ENCODE results near the gene SPEM3.

The SPEM3 gene

DNA sequence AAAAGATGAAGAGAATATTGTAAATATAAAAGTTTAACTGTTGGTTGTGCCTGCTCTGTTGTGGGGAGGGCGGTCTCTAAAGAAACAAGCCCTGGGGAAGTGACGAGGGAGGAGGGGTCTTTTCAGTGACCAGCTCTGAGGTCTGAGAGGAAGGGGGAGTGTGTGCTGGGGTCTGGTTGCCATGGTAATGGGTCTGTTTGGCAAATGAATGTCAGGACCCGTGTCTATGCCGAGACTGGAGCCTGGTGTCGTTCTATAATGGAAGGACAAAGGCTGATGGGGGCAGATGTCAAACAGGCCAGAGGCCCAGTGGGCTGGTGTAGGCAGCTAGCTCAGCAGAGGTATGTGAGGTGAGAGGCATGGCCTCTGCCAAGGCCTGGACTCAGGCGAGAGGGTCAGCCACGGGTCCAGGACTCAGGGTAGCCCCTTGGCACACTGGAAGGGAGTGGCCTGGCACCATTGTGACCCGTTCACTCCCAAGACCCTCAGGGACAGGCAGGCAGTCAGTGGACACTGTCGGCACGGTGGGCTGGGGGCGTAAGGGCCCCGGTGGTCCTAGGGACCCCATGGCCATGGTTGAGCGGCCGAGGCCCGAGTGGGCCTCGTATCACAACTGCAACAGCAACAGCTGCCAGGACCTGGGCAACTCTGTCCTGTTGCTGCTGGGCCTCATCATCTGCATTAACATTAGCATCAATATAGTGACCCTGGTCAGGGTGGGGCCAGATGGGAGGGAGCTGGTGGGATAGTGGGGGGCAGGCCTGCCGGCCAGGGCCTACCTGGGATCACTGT is 8.6 kb upstream of the SPEM3 start, which contains the start of gene SPEM1:
TSS of gene SPEM1 (plus strand) at position 506 of the 792 bp plus-strand sequence. CDS start at position 567, 61 bp downstream.
- H3K4me1 Mint-ChIP-seq (ENCODE audit: low read depth), result no peaks in the 10 kb centered on the region
- no peak within 1 kb of the TSS for H3K27ac Mint-ChIP-seq
- intact Hi-C loops (cut with micrococcal nuclease), result no loop called here
- peaks cover 11% of the 10 kb centered on the region for H3K27me3 Mint-ChIP-seq
- H3K9me3 Mint-ChIP-seq, result no peaks in the 10 kb centered on the region
- no peak within 1 kb of the TSS for H3K4me3 Mint-ChIP-seq
- no peaks in the 10 kb centered on the region for H3K36me3 Mint-ChIP-seq (ENCODE audit: low read depth)

DNA sequence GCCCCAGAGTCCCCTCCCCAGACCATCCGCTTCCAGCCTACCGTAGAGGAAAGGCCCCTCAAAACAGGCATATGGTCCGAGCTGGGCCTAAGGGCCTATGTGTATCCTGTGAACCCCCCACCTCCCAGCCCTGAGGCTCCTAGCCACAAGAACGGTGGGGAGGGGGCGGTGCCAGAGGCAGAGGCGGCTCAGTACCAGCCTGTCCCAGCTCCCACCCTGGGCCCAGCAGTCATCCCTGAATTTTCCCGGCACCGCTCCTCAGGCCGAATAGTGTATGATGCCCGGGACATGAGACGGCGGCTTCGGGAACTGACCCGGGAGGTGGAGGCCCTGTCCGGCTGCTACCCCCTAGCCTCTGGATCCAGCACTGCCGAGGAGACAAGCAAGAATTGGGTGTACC is 7.5 kb upstream of the SPEM3 start:
- H3K4me3 Mint-ChIP-seq, result no peak overlapping the region
- H3K27me3 Mint-ChIP-seq, result peaks cover 13% of the 10 kb centered on the region
- intact Hi-C loops (cut with micrococcal nuclease), result no loop called here
- no peaks in the 10 kb centered on the region for H3K36me3 Mint-ChIP-seq (ENCODE audit: low read depth)
- no peaks in the 10 kb centered on the region for H3K9me3 Mint-ChIP-seq
- no peaks in the 10 kb centered on the region for H3K4me1 Mint-ChIP-seq (ENCODE audit: low read depth)
- no peak overlapping the region for H3K27ac Mint-ChIP-seq

DNA sequence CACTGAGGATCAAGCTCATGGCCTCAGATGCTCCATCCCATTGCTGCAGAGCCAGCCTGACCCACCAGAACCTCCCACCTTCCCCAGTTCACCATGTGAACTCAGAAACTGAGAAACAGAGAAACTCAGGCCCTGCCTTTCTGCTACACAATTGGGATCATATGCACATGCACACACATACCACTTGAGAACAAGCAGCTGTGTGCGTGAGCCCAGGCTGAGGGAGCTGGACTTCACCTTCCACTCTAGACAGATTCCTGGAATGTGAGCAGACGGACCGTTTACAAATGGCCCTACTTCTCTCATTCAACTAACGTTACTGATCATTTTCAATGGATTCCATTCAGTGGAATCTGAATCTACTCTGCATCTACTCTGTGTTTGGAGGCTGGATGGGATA is 5.0 kb upstream of the SPEM3 start:
- no peak overlapping the region for H3K27ac Mint-ChIP-seq
- intact Hi-C loops (cut with micrococcal nuclease), result no loop called here
- no peak overlapping the region for H3K4me3 Mint-ChIP-seq
- no peaks in the 10 kb centered on the region for H3K9me3 Mint-ChIP-seq
- H3K27me3 Mint-ChIP-seq, result peaks cover 8% of the 10 kb centered on the region
- H3K4me1 Mint-ChIP-seq (ENCODE audit: low read depth), result no peaks in the 10 kb centered on the region
- H3K36me3 Mint-ChIP-seq (ENCODE audit: low read depth), result no peaks in the 10 kb centered on the region

- Mint-ChIP-seq H3K4me3 (no peak within 1 kb of the TSS), H3K36me3 (ENCODE audit: low read depth) (no peaks in the 10 kb centered on the region), H3K27ac (no peak within 1 kb of the TSS), H3K9me3 (no peaks in the 10 kb centered on the region), H3K4me1 (ENCODE audit: low read depth) (no peaks in the 10 kb centered on the region), H3K27me3 (peaks cover 6% of the 10 kb centered on the region)
- intact Hi-C loops (cut with micrococcal nuclease), result no loop called here
These were observed 3.3 kb upstream of the SPEM3 start, which contains the start of gene SPEM2 for GRCh38 chr17:7425316-7425715. Gene SPEM2, plus strand, starts transcription at chr17:7425616. Its CDS starts 73 bp downstream, at chr17:7425689.

DNA sequence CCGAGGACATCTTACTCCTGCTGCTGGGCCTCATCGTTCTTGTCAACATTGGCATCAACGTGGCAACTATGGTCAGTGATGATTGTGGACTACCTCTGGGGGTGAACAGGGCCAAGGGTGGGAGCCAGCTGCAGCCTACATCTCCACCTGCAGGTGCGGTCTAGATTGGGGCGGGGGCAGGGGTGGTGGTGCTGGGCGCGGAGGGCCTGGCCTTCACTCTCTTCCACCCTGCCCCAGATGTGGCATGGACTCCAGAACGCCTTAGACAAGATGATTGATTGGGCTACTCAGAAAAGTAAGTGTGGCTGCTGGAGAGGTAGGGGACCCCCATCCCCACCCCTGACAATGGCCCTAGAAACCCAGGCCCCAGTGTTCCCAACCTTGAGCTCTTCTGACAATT is 2.9 kb upstream of the SPEM3 start:
- Mint-ChIP-seq H3K4me3 (no peak overlapping the region), H3K9me3 (no peaks in the 10 kb centered on the region), H3K36me3 (ENCODE audit: low read depth) (no peaks in the 10 kb centered on the region), H3K27ac (no peak overlapping the region), H3K4me1 (ENCODE audit: low read depth) (no peaks in the 10 kb centered on the region), H3K27me3 (peaks cover 6% of the 10 kb centered on the region)
- intact Hi-C loops (cut with micrococcal nuclease), result no loop called here

- H3K9me3 Mint-ChIP-seq, result no peaks in the 10 kb centered on the region
- no peaks in the 10 kb centered on the region for H3K36me3 Mint-ChIP-seq (ENCODE audit: low read depth)
- no peaks in the 10 kb centered on the region for H3K4me1 Mint-ChIP-seq (ENCODE audit: low read depth)
- H3K27ac Mint-ChIP-seq, result no peak overlapping the region
- intact Hi-C loops (cut with micrococcal nuclease), result no loop called here
- H3K27me3 Mint-ChIP-seq, result peaks cover 6% of the 10 kb centered on the region
- no peak overlapping the region for H3K4me3 Mint-ChIP-seq
These were observed 2.3 kb upstream of the SPEM3 start for GRCh38 chr17:7426203-7426863.

GRCh38 chr17:7426896-7427489 is 1.7 kb upstream of the SPEM3 start:
- Mint-ChIP-seq H3K4me3 (no peak overlapping the region), H3K36me3 (ENCODE audit: low read depth) (no peaks in the 10 kb centered on the region), H3K4me1 (ENCODE audit: low read depth) (no peaks in the 10 kb centered on the region), H3K27me3 (peaks cover 6% of the 10 kb centered on the region), H3K9me3 (no peaks in the 10 kb centered on the region), H3K27ac (no peak overlapping the region)
- intact Hi-C loops (cut with micrococcal nuclease), result no loop called here

GRCh38 chr17:7427549-7427948 is 1.1 kb upstream of the SPEM3 start:
- H3K36me3 Mint-ChIP-seq (ENCODE audit: low read depth), result no peaks in the 10 kb centered on the region
- no peak overlapping the region for H3K4me3 Mint-ChIP-seq
- intact Hi-C loops (cut with micrococcal nuclease), result no loop called here
- no peaks in the 10 kb centered on the region for H3K4me1 Mint-ChIP-seq (ENCODE audit: low read depth)
- peaks cover 6% of the 10 kb centered on the region for H3K27me3 Mint-ChIP-seq
- H3K9me3 Mint-ChIP-seq, result no peaks in the 10 kb centered on the region
- H3K27ac Mint-ChIP-seq, result no peak overlapping the region

GRCh38 chr17:7429722-7430121 is 1.1 kb downstream of the SPEM3 start:
- H3K27ac Mint-ChIP-seq, result no peak overlapping the region
- H3K36me3 Mint-ChIP-seq (ENCODE audit: low read depth), result no peaks in the 10 kb centered on the region
- H3K27me3 Mint-ChIP-seq, result peaks cover 6% of the 10 kb centered on the region
- intact Hi-C loops (cut with micrococcal nuclease), result no loop called here
- H3K4me1 Mint-ChIP-seq (ENCODE audit: low read depth), result no peaks in the 10 kb centered on the region
- H3K4me3 Mint-ChIP-seq, result no peak overlapping the region
- no peaks in the 10 kb centered on the region for H3K9me3 Mint-ChIP-seq

- Mint-ChIP-seq H3K4me3 (no peak overlapping the region), H3K4me1 (ENCODE audit: low read depth) (peaks cover 5% of the 10 kb centered on the region), H3K27me3 (peaks cover 2% of the 10 kb centered on the region), H3K9me3 (no peaks in the 10 kb centered on the region), H3K27ac (no peak overlapping the region), H3K36me3 (ENCODE audit: low read depth) (peaks cover 10% of the 10 kb centered on the region)
- intact Hi-C loops (cut with micrococcal nuclease), result no loop called here
These were observed 2.6 kb downstream of the SPEM3 start for GRCh38 chr17:7431231-7431630.

GRCh38 chr17:7432296-7432695 is 3.6 kb downstream of the SPEM3 start:
- intact Hi-C loops (cut with micrococcal nuclease), result no loop called here
- Mint-ChIP-seq H3K36me3 (ENCODE audit: low read depth) (peaks cover 17% of the 10 kb centered on the region), H3K27me3 (peaks cover 2% of the 10 kb centered on the region), H3K4me3 (no peak overlapping the region), H3K27ac (no peak overlapping the region), H3K4me1 (ENCODE audit: low read depth) (peaks cover 13% of the 10 kb centered on the region), H3K9me3 (no peaks in the 10 kb centered on the region)

GRCh38 chr17:7435676-7436555 is 7.3 kb downstream of the SPEM3 start:
- Mint-ChIP-seq H3K36me3 (ENCODE audit: low read depth) (peaks cover 25% of the 10 kb centered on the region), H3K4me3 (peak overlapping the region; percentile 86), H3K27ac (peak overlapping the region; percentile 90), H3K4me1 (ENCODE audit: low read depth) (peaks cover 45% of the 10 kb centered on the region), H3K27me3 (peaks cover 30% of the 10 kb centered on the region), H3K9me3 (no peaks in the 10 kb centered on the region)
- intact Hi-C loops (cut with micrococcal nuclease), result loop anchor here (1.0 to 5.0 kb wide), 4 partner anchors 32 to 125 kb away; partner anchors contain the start of genes KCTD11, POLR2A, SENP3 and TMEM256

DNA sequence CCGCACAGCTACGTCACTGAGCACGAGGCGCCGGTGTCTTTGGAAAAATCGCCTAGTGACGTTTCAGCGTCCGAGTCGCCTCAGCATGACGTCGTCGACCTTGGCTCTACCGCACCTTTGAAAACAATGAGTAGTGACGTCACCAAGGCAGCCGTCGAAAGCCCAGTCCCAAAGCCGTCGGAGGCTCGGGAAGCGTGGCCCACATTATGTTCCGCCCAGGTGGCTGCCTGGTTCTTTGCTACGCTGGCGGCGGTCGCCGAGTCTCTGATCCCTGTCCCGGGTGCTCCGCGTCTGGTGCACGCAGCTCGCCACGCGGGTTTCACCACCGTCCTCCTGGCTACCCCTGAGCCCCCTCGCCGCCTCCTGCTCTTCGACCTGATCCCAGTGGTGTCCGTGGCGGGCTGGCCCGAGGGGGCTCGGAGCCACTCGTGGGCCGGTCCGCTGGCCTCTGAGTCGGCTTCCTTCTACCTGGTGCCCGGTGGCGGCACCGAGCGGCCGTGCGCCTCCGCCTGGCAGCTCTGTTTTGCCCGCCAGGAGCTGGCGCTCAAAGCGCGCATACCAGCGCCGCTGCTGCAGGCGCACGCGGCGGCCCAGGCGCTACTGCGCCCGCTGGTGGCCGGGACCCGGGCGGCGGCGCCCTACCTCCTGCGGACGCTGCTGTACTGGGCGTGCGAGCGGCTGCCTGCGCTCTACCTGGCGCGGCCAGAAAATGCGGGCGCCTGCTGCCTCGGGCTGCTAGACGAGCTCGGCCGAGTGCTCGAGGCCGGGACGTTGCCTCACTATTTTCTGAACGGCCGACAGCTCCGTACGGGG is 8.1 kb downstream of the SPEM3 start:
- Mint-ChIP-seq H3K4me1 (ENCODE audit: low read depth) (peaks cover 46% of the 10 kb centered on the region), H3K4me3 (peak overlapping the region; percentile 86), H3K9me3 (no peaks in the 10 kb centered on the region), H3K36me3 (ENCODE audit: low read depth) (peaks cover 25% of the 10 kb centered on the region), H3K27ac (peak overlapping the region; percentile 90), H3K27me3 (peaks cover 38% of the 10 kb centered on the region)
- intact Hi-C loops (cut with micrococcal nuclease), result loop anchor here (2.0 to 5.0 kb wide), 2 partner anchors 84 to 124 kb away; partner anchors contain the start of genes KCTD11 and SENP3
